Breast epithelium (tissue), 3 donors: ENCODE data around the gene NTRK2.

Experiments
- POLR2AphosphoS5 ChIP-seq, 3 donors: sonication (generic); formaldehyde crosslinking; IDR thresholded peaks; one replicate each; pipeline ENCODE4 v1.6.1; 2017; ENCODE audit warnings: antibody characterized with exemption in 3 of 3
- TF ChIP-seq, protein P1 (sequence below), 3 donors: fragments of 450-650 bp; IDR thresholded peaks; one replicate each; pipeline ENCODE4 v1.5.1; 2016 to 2017; ENCODE audit warnings: antibody characterized with exemption in 3 of 3, mild to moderate bottlenecking in 3 of 3, moderate library complexity in 3 of 3

DNA sequence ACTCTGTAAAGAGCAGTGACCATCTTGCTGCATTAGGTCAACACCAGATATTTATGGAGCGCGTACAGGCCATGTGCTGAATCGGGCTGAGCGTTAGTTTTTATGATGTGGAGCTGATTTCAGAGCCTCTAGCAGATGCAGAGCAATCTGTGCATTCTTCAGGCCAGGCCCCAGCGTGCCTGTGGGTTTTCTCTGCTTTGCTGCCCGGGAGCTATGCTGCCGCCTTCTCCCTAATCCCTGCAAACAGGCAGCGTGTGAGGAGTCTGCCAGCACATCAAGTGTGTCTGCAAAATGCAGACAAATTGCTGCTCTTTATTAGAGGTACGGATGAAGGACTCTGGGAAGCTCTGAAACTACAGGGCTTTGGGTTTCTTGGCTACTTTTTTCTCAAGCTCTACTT, 170.0 kb downstream of the NTRK2 start:
- TF ChIP-seq, protein P1, sequence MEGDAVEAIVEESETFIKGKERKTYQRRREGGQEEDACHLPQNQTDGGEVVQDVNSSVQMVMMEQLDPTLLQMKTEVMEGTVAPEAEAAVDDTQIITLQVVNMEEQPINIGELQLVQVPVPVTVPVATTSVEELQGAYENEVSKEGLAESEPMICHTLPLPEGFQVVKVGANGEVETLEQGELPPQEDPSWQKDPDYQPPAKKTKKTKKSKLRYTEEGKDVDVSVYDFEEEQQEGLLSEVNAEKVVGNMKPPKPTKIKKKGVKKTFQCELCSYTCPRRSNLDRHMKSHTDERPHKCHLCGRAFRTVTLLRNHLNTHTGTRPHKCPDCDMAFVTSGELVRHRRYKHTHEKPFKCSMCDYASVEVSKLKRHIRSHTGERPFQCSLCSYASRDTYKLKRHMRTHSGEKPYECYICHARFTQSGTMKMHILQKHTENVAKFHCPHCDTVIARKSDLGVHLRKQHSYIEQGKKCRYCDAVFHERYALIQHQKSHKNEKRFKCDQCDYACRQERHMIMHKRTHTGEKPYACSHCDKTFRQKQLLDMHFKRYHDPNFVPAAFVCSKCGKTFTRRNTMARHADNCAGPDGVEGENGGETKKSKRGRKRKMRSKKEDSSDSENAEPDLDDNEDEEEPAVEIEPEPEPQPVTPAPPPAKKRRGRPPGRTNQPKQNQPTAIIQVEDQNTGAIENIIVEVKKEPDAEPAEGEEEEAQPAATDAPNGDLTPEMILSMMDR (IDR thresholded peaks at IDR 0.05), result no peak
- no peak for TF ChIP-seq POLR2AphosphoS5 (IDR thresholded peaks at IDR 0.05)
